ENCODE results near the gene LRRC55.

The LRRC55 gene

DNA sequence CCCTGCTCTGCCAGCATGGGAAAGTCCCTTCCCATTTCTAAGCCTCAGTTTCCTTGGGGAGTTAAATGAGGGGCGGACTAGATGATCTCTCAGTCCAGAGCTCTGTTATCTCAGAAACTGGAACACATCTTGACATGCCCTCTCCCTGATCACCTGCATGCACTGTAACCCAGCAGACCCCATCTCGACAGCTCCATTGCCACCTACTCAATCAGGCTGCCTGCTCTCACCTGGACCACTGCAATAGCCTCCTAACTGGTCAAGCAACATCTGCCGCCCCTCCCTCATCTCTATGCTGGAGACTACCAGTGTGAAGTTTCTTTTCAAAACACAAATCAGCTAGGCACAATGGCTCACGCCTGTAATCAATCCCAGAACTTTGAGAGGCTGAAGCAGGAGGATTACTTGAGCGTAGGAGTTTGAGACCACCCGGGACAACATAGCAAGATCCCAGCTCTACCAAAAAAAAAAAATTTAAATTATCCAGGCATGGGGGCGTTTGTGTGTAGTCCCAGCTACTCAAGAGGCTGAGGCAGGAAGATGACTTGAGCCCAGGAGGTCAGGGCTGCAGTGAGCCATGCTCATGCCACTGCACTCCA, 22.2 kb downstream of the LRRC55 start:
- DNase-seq: no peak

DNA sequence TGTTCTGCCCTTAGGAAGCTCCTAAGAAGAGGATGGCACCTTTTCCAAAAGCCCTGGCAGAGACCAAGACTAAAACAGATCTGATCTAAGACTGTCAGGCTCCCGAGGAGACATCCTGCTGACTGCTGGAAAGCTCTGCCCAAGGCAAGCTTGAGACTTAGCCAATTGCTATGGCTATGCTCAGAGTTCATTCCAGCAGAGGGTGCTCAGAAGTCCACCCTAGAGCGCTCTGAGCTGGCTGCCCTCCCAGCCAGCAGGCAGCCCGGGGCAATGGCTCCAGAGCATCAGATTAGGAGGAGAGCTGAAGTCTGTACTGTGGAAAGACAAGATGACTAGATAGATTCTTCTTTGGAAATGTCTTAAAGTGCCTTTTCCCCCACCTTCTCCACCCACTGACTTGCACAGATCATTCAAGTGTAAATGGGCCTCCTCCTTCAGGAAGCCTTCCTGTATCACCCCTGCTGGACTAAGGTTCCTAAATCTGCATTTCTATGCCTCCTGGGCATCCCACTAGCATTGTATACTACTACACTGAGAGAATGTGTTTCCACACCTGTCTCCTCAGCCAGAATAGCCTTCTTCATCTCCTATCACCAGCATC, 23.4 kb downstream of the LRRC55 start:
- DNase-seq: no peak

DNA sequence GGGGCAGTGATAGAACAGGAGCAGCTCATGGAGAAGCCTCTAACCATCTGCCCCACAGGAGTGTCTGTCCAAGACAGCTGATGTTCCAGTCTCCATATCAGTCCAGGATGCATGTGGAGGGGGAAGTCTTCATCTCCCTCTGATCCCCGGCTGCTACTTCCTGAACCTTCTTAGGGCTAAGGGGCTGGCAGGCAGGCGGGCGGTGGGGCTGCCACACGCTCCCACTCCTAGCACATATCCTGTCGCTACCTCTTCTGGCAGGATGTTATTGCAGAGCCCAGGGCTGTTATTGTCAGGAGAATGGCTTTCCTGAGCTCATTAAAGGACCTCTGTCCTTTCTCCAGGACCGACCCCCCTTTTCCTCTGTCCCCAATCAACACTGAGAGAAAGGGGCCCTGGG, 25.4 kb downstream of the LRRC55 start:
- DNase-seq: no peak

DNA sequence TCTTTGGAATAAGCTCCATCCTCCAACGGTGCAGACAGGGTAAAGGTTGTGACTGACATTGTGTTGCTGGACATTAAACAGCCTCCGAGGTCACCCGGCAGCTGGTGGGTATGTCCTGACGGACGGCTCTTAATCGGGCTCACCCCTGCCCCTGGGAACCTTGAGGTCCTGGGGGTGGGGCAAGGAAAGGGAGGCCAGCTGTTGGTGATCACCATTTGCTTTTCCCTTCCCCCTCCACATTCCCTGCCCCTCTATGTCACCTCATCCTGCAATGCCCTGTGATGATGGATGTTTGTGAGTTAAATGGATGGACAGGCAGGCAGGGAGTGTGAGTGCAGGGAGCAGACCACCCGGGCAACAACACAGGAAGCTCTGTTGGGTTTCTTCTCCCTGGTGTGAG, 29.0 kb downstream of the LRRC55 start:
- no peak for DNase-seq

DNA sequence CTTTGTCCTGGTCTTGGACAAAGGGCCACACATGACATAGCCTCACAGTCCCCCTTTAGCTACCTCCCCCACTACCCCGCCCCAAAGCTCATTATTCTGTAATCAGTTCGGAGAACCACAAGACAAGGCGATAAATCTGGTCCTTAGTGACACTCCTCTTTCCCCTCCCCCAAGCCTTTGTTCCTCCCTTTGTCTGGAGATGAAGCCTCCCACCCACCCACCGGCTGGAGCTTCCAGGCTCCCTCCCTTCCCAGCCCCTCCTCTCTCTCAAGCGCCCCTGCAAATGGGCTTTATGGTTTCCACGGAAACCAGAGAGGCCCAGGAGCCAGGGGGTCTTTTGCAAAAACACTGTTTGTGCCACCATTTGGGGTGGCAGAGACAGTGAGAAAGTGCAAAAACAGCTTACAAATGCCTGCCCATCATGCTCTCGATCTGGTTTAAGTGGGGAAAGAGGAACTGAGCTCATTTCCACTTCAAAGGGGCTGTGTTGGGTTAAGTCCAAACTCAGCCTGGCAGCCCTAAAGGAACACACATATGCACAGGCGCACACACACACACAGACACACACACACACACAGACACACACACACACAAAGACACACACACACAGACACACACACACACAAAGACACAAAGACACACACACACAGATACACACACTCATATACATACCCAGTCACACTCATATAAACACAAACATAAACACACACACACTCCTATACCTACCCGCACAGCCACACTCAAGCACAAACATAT, 31.8 kb downstream of the LRRC55 start:
- no peak for DNase-seq

DNA sequence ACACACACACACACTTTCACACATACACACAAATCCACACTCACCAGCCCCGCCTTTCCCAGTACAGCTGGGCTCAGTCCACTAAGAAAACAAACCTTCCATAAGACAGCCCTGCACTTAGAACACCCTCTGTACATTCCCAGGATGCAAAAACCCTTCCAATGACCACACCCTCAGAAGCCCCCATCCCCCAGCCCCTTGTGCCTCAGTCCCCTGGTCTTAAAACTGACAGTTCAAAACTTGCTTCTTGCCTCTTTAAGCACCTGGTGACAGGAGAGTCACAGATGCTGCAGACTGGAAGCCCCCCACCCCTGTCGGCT, 32.3 kb downstream of the LRRC55 start:
- DNase-seq: no peak

DNA sequence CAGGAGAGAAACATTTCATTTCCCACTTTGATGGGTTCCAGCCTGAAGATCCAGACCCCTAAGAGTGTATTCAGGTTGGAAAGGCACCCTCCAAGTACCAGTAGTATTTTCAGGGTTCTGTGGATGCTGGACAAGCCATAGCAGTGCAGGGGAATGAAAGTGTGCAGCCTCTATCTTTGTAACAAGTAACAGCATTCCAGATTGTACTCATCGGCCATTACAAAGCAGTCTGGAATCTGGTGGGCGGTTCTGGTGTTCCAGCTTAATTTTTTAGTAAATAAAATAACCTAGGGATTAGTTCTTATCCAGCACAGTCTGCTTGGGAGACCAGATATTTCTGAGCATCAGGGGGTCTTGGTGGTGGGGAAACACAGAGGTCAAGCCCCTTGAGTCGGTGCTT, 32.7 kb downstream of the LRRC55 start:
- no peak for DNase-seq

DNA sequence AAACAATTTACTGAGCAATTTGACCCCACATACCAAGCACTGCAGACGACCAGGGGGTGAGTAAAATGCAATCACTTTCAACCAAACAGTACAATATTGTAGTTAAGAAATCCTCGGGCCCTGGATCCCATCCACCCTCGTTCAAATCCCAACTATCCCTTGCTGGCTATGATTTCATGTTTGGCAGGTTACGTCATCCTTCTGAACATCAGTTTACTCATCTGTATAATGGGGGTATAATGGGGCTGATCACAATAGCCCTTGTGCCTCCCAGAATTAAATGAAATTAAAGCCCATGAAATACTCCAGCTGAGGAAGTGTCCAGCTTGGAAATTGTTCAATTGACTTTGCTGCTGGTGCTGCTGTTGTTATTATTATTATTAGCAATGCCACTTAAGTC, 34.7 kb downstream of the LRRC55 start:
- no peak for DNase-seq

DNA sequence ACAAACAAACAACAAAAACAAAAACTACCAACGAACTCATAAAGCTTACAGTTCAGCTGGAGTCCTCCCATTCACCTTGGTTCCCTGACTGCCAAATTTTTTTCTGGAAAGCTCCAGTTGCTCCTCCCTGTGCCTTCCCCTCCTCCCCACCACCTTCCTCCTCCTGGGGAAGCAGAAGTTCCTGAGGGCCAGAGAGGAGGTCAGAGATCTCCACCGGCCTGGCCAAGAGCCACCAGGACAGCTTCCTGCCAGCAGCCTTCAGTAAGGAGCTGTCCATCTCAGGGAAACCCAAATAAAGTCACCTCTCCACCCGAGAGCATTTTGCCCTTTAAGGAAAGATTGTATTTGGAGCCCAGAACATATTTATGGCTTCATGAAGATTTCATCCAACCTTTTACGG, 35.3 kb downstream of the LRRC55 start:
- DNase-seq: no peak

DNA sequence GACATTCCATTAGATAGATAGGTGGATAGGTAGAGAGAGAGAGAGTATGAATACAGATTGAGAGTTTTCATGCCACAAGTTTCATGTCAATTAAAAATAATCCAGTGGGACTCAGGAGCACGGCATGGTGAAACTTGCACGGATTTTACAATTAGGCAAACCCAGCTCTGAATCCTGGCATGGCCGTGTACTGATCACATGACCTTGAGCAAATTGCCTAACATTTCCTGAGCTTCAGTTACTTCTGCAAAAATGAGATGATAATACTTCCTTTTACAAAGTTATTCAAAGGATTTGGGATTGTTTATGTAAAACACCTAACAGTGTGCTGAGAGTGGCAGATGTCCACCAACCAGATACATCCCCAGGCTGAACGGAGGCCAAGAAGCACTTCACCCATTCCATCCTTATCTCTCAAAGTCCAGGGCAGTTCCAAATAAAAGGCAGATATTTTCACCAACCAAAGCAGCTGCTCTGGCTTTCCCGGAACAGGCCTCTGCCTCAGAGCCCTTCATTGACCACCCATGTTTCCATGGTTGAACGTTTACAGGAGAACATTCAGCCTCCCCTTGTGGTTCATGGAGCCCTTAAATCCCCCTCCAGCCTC, 37.4 kb downstream of the LRRC55 start:
- DNase-seq: no peak

DNA sequence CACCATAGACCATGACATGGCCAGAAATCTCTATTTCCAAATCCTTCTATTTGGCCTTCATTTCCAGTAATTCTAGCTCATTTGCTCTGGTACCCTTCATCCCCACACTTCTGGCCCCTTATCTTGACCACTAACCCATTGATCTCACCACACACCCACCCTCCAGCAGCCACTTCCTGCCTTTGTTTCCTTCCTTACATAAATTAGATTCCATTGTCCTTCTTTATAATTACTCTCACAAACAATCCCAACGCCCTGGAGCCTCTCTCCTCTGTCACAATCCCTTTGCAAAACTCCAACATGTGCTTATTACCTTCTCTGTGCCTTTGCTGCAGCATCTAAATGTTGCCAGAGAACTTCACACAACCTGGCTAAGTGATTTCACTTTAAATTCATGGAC, 40.5 kb downstream of the LRRC55 start:
- DNase-seq: no peak

DNA sequence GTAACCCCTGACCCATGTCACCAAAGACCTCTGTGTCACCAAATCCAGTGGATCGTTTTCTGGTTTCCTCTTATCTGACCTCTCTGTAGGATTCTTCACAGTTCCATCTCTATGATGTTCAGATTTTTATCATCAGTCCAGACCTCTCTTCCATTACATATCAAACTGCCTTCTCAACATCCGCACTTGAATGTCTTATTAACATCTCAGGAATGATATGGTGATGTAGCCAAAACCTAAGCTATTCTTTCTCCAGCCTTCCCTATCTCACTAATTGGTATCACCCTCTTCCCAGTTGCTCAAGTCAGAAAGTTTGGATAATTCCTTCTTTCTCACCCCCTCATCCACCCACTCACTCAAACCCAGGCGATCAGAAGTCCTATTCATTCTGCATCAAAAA, 41.8 kb downstream of the LRRC55 start:
- DNase-seq: no peak

DNA sequence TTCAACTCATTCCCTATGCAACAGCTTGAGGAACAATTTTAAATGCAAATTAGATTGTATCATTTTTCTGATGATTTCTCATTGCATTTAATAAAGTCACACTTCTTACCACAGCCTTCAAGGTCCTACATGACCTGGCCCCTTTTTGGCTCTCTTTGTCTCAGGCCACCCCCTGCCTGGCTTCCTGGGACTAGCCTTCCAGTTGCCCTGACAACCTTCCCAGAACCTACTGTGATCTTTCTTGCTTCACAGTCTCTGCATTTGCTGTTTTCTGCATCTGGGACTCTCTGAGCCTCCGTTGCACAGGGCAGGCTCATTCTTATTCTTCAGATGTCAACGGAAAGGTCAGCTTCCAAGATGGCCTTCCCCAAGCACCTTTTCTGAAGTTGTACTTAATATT, 42.4 kb downstream of the LRRC55 start:
- no peak for DNase-seq

DNA sequence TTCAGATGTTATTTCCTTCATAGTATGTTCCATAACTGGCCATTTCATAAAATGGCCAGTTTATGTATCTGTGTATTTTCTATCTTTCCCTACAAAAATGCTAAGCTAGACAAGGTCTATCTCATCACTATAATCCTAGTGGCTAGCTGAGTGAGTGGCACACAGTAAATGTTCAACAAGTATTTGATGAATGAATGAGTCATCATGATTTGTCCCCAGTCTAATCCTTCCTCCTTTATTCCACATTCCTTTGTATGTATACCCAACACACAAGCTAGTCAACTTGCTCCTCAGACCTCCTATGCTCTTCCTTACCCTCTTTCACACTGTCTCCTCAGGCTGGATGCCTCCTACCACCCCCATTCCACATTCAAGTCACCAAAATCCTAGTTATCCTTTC, 42.8 kb downstream of the LRRC55 start:
- DNase-seq: no peak

DNA sequence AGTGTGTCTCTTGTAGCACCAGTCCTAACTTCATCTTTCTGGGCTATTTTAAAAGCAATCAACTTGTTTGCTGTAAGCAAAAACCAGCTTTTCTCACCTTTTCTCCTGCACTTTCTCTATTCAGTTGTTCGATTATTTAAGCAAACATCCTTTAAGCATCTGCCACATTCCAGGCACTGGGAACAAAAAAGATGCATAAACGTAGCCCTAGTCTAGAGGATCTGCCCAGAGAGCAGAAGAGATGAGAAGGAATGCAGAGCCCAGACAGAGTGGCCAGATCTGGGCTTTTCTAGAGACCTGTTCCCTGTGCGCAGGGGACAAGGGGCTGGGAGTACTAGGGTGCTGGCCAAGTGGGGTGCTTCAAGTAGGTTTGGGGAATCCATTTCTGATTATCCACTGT, 46.8 kb downstream of the LRRC55 start:
- no peak for DNase-seq

DNA sequence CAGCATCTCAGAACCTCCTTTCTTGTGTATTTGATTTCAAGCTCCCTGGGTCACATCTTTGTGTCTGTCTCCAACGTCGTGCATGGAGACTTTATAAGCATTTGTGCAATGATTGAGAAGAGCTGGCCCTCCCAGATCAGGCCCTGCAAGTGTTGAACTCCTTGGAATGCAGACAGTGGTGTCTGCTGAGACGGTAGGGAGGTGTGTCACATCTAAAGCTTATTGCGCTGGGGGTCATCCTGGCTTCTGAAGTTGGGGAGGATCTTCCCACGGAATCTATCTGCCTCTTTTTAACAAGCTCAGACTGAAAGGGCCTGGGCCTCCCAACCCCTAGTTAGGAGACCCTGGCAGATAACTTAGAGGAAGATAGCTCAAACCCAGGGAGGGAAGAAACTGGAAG, 48.6 kb downstream of the LRRC55 start:
- DNase-seq: no peak

DNA sequence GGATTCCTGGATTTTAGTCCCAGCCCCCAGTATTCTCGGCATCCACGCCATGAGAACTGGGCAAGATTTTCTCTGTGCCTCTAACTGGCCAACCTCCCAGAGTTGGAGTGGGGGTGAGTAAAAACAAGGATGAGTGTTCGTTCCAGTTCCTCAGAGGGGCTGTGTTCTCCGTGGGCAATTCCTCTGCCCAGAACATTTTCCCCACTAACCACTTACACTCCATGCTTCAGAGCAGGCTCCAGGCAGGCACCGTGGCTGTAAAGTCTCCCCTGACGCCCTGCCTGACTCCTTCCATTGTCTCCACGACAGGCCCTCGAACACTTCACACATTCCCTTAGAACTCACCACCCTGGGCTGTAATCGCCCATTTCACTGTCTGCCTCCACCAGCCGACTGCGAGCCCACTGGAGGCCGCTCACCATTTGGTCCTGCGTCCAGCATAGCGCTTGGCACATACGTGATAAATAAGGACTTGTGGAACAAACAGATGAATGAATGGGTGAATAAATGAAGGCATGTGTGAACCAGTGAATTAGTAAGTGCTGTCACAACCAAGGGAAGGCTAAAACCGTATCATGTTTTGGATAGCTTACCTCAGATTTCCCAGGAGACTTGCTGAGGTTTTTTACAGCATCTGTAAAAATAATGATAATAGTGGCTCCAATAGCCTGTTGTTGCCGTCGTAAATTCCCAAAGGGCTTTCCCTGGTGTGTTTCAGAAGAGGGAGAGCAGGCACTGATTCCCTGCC, 49.2 kb downstream of the LRRC55 start:
- no peak for DNase-seq

DNA sequence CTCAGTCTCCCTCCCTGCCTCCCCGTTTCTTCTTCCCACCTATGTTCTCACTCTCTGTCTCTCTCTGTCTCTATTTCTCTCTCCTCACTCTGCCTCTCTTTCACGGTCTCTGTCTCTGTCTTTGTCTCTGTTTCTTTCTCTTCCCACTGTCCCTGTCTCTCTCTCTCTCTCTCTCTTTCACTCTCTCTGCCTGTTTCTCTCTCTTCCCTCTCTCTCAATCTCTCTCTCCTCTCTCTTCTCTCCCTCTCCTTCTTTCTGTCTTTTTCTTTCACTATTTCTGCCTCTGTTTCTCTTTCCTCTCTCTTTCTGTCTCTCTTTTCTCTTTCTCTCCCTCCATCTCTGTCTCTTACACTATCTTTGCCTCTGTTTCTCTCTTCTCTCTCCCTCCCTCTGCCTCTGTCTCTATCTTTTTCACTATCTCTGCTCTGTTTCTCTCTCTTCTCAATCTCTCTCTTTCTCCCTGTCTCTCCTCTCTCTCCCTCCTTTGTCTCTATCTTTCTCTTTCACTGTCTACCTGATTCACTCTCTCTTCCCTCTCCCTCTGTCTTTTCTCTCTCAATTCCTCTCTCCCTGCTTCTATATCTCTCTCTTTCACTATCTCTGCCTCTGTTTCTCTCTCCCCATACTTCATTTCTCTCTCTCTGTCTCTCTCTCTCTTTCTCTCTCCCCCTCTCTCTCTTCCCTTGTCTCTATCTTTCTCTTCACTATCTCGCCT, 49.9 kb downstream of the LRRC55 start:
- DNase-seq: no peak

DNA sequence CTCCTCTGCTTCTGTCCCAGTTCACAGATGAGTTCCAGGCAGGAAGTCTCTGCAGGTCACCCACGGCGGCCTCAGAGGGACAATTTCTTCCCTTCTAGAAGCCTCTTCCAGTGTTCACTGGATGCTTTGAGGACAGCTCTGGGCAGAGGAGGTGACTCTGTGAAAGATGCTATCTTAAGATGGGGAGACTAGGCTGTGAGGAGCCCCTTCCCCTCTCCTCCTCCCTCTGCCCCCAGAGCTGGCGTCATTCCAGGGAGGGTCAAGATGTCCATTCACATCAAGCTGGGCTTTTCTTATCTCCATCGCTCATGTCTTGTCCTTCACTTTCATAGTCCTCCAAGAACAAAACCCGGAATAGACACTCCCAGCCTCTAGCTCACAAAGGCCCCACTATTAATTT, 51.9 kb downstream of the LRRC55 start:
- no peak for DNase-seq

DNA sequence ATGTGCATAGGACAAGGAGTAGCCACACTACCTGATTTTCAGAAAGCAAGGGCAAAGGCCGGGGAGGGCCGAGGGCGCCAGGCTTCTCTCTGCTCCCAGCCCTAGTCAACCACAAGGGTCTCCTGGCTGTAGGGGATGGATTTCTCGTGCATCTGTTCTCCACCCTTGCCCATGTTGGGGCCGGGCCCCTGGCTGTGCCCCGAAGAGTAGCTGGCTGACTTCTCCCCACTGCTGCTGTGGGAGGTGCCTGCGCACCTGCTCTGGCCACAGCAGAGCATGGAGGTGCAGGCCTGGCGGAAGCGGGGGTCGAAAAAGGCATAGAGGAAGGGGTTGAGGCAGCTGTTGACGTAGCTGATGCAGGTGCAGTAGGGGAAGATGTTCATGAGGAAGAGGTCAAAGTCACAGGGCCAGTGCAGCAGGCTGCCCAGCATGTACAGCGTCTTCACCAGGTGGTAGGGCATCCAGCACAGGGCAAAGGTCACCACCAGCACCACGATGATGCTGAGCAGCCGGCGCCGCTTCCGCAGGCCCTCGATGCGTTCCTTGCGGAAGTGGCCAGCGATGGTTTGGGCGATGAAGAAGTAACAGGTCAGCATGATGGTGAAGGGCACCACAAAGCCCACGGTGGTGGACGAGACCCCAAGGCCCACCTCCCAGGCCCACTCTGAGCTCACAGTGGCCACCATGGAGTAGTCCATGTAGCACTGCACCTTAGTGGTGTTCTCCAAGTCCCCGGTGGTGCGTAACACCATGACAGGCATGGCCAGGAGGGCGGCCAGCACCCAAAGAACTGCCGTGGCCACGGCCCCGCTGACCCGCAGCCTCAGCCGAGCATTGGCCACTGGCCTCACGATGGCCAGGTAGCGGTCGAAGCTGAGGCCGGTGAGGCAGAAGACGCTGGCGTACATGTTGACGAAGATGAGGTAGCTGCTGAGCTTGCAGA, 54.3 kb downstream of the LRRC55 start:
- no peak for DNase-seq

DNA sequence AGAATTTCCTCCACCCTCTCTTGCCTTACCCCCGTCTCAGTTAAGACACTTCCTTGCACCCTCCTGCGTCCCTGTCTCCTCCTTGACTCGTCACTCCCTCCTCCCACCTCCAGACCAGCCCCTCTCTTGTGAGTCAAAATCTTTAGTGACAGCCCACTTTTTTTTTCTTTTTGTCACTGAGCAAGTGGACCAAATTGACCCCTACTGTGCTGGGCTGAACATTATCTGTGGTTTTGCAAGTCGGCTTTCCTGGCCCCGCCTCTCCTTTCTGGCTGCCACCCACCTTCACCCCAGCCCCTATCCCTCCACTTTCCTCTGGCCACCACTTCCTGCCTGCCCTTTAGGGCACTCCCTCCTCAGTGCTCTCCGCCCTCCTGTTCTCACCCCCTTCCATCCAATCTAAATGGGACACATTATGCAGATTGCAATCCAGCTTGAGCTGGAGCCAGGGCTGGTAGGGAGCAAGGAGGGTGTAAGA, 55.5 kb downstream of the LRRC55 start, which contains the start of gene APLNR:
Gene APLNR, minus strand, starts transcription at position 47 of the 478 bp plus-strand sequence. CDS start 246 bp downstream, outside the sequence.
- DNase-seq: no peak

All from CD4-positive, alpha-beta T cell treated with Interleukin-1 beta for 1 hour (primary cell).